SK-N-SH treated with all-trans-retinoic acid at 6 μM for 48 hours (cell line): ENCODE data around the gene DAB2IP.
A peak's percentile ranks its signal among the peaks of the same experiment; 100 is the strongest.

Source experiments
- ATAC-seq: fragments of 200-7000 bp; cut with Tn5 transposase; 3 replicates; pipeline ENCODE4 v1.9.1; 2020; ENCODE audit warnings: mild to moderate bottlenecking, moderate library complexity
- ARNTL ChIP-seq: fragments of 450-650 bp; formaldehyde crosslinking; IDR thresholded peaks from 2 replicates; pipeline ENCODE4 v1.5.0; 2020; ENCODE audit warnings: low read depth, mild to moderate bottlenecking, moderate library complexity, borderline replicate concordance
- CREB5 ChIP-seq: fragments of 250-450 bp; sonication (Bioruptor Pico); IDR thresholded peaks from 2 replicates; pipeline ENCODE4 v1.5.1; 2020; ENCODE audit warnings: low read depth, mild to moderate bottlenecking, moderate library complexity
- CSDC2 ChIP-seq: fragments of 250-450 bp; sonication (Bioruptor Pico); IDR thresholded peaks from 2 replicates; pipeline ENCODE4 v1.5.0; 2020; ENCODE audit warnings: mild to moderate bottlenecking, moderate library complexity
- CSRNP3 ChIP-seq: fragments of 250-450 bp; sonication (Bioruptor Pico); IDR thresholded peaks from 2 replicates; pipeline ENCODE4 v1.5.1; 2021; ENCODE audit warnings: mild to moderate bottlenecking, moderate library complexity
- ESRRG ChIP-seq: fragments of 250-450 bp; sonication (Bioruptor Pico); IDR thresholded peaks from 2 replicates; pipeline ENCODE4 v1.6.1; 2021; ENCODE audit warnings: mild to moderate bottlenecking
- GLIS3 ChIP-seq: fragments of 250-450 bp; sonication (Bioruptor Pico); IDR thresholded peaks from 2 replicates; pipeline ENCODE4 v1.5.0; 2020; ENCODE audit warnings: mild to moderate bottlenecking, moderate library complexity
- ISL1 ChIP-seq: fragments of 250-450 bp; sonication (Bioruptor Pico); IDR thresholded peaks from 2 replicates; pipeline ENCODE4 v2.1.2; 2022; ENCODE audit warnings: mild to moderate bottlenecking, moderate library complexity
- OSR1 ChIP-seq: fragments of 250-450 bp; sonication (Bioruptor Pico); IDR thresholded peaks from 2 replicates; pipeline ENCODE4 v1.8.0; 2022; ENCODE audit warnings: moderate library complexity, mild to moderate bottlenecking, inconsistent platforms
- PPARA ChIP-seq: fragments of 250-450 bp; sonication (Bioruptor Pico); IDR thresholded peaks from 2 replicates; pipeline ENCODE4 v1.5.0; 2020; ENCODE audit warnings: mild to moderate bottlenecking, borderline replicate concordance
- RARB ChIP-seq: fragments of 250-450 bp; sonication (Bioruptor Pico); IDR thresholded peaks from 2 replicates; pipeline ENCODE4 v1.8.0; 2021; ENCODE audit warnings: mild to moderate bottlenecking, moderate library complexity
- SNAI2 ChIP-seq: fragments of 250-450 bp; sonication (Bioruptor Pico); IDR thresholded peaks from 2 replicates; pipeline ENCODE4 v1.5.0; 2020; ENCODE audit warnings: mild to moderate bottlenecking, moderate library complexity
- TCF4 ChIP-seq: fragments of 250-450 bp; sonication (Bioruptor Pico); IDR thresholded peaks from 2 replicates; pipeline ENCODE4 v1.8.0; 2021; ENCODE audit warnings: mild to moderate bottlenecking, moderate library complexity, borderline replicate concordance
- TOX ChIP-seq: fragments of 250-450 bp; sonication (Bioruptor Pico); IDR thresholded peaks from 2 replicates; pipeline ENCODE4 v1.8.0; 2021; ENCODE audit warnings: mild to moderate bottlenecking, moderate library complexity, borderline replicate concordance
- TSHZ2 ChIP-seq: fragments of 250-450 bp; sonication (Bioruptor Pico); IDR thresholded peaks from 2 replicates; pipeline ENCODE4 v1.5.0; 2020; ENCODE audit warnings: mild to moderate bottlenecking, moderate library complexity
- ZC3H10 ChIP-seq: fragments of 250-450 bp; sonication (Bioruptor Pico); IDR thresholded peaks from 2 replicates; pipeline ENCODE4 v1.5.1; 2021; ENCODE audit warnings: mild to moderate bottlenecking, moderate library complexity
- ZNF565 ChIP-seq: fragments of 450-650 bp; formaldehyde crosslinking; conservative IDR thresholded peaks from 2 replicates; pipeline ENCODE4 v1.5.0; 2020; ENCODE audit warnings: low read depth, mild to moderate bottlenecking, moderate library complexity
- ZNF70 ChIP-seq: fragments of 450-650 bp; formaldehyde crosslinking; IDR thresholded peaks from 2 replicates; pipeline ENCODE4 v1.5.0; 2020; ENCODE audit warnings: mild to moderate bottlenecking, moderate library complexity

The DAB2IP gene

GRCh38 chr9:121631978-121632418 is 19.4 kb upstream of the DAB2IP start:
- ATAC-seq = no peak

GRCh38 chr9:121633119-121633714 is 18.2 kb upstream of the DAB2IP start:
- no peak for ATAC-seq
- TF ChIP-seq ZNF565 (CRISPR knock-in tag) (no peak), TSHZ2 (CRISPR knock-in tag) (no peak), CSRNP3 (CRISPR knock-in tag) (no peak), PPARA (CRISPR knock-in tag) (no peak), GLIS3 (CRISPR knock-in tag) (no peak), CREB5 (CRISPR knock-in tag) (no peak), OSR1 (no peak), RARB (CRISPR knock-in tag) (no peak), CSDC2 (CRISPR knock-in tag) (no peak)

More at GRCh38 chr9:121631978-121632418, 19.4 kb upstream of the DAB2IP start:
- no peak for TF ChIP-seq CSDC2 (CRISPR knock-in tag)

- no peak for TF ChIP-seq ESRRG (CRISPR knock-in tag)
- no peak for TF ChIP-seq PPARA (CRISPR knock-in tag)
- TF ChIP-seq CSRNP3 (CRISPR knock-in tag) = no peak
- no peak for TF ChIP-seq CREB5 (CRISPR knock-in tag)
- TF ChIP-seq, all 23 proteins: peak for 0
- no peak for ATAC-seq
These were observed 17.7 kb upstream of the DAB2IP start for GRCh38 chr9:121633736-121634135.

- TF ChIP-seq SNAI2 (CRISPR knock-in tag) (no peak), OSR1 (no peak), TOX (CRISPR knock-in tag) (no peak), ISL1 (CRISPR knock-in tag) (no peak), TCF4 (CRISPR knock-in tag) (no peak), ZC3H10 (no peak), CSDC2 (CRISPR knock-in tag) (no peak), ZNF70 (no peak), ARNTL (no peak)
- peak; percentile 78 for ATAC-seq
These were observed 16.8 kb upstream of the DAB2IP start for GRCh38 chr9:121634329-121635261.
